Spleen (tissue), 11 donors: ENCODE measurements around the gene CHD9. TPM values are rescaled to one million over a fixed set of nuclear protein-coding genes. Genes with fewer than 3 reads are reported as not detected.

Experiments used
- DNase-seq: peaks from one replicate; pipeline ENCODE4 v3.0.0-alpha.2; 2020
- H3K27ac ChIP-seq, 8 donors: fragments of 200-600 bp; sonication (generic) in 7 of 8; 1 replicate in 4 of 8; 2 replicates in 4 of 8; pipeline versions ENCODE4 v1.5.0 to v1.8.0; 2016 to 2021; ENCODE audit warnings: inconsistent platforms in 4 of 8, mild to moderate bottlenecking in 4 of 8, moderate library complexity in 1 of 8
- H3K27me3 ChIP-seq, 7 donors: fragments of 200-600 bp; sonication (generic) in 6 of 7; replicated peaks in 1 of 7; 1 replicate in 4 of 7; 2 replicates in 3 of 7; pipeline versions ENCODE4 v1.5.0 to v1.8.0; 2016 to 2021; ENCODE audit warnings: inconsistent platforms in 3 of 7, mild to moderate bottlenecking in 1 of 7
- H3K36me3 ChIP-seq, 6 donors: fragments of 200-600 bp; sonication (generic) in 5 of 6; 1 replicate in 4 of 6; 2 replicates in 2 of 6; pipeline versions ENCODE4 v1.5.0 to v1.8.0; 2016 to 2021; ENCODE audit warnings: inconsistent platforms in 2 of 6
- H3K4me1 ChIP-seq, 6 donors: fragments of 200-600 bp; sonication (generic) in 5 of 6; 1 replicate in 3 of 6; 2 replicates in 3 of 6; pipeline versions ENCODE4 v1.5.0 to v1.8.0; 2016 to 2021; ENCODE audit warnings: inconsistent platforms in 3 of 6
- H3K4me3 ChIP-seq, 8 donors: fragments of 200-600 bp; sonication (generic) in 7 of 8; 1 replicate in 4 of 8; 2 replicates in 4 of 8; pipeline versions ENCODE4 v1.5.0 to v1.8.0; 2016 to 2021; ENCODE audit warnings: inconsistent platforms in 4 of 8, mild to moderate bottlenecking in 4 of 8, moderate library complexity in 2 of 8
- H3K9me3 ChIP-seq, 8 donors: fragments of 200-600 bp; sonication (generic) in 7 of 8; 1 replicate in 4 of 8; 2 replicates in 4 of 8; pipeline versions ENCODE4 v1.5.0 to v1.8.0; 2016 to 2021; ENCODE audit warnings: inconsistent platforms in 4 of 8
- POLR2A ChIP-seq, 3 donors: fragments of 450-650 bp; IDR thresholded peaks; one replicate each; pipeline ENCODE4 v1.5.1; 2017; ENCODE audit warnings: antibody characterized with exemption in 3 of 3, mild to moderate bottlenecking in 1 of 3
- POLR2AphosphoS5 ChIP-seq, 3 donors: sonication (generic); formaldehyde crosslinking; IDR thresholded peaks; one replicate each; pipeline ENCODE4 v1.5.1; 2017; ENCODE audit warnings: antibody characterized with exemption in 3 of 3
- WGBS, 5 donors: extraction: QIAGEN DNeasy Blood & Tissue Kit in 3 of 5; methylation state at CpG; one replicate each; pipeline versions ENCODE4 v1.1.5 to v1.1.7; 2013 to 2018; 5-methylcytosine and 5-hydroxymethylcytosine counted together
- intact Hi-C: fragments of 100-400 bp; cut with DNase I; formaldehyde crosslinking; loops from one replicate; pipeline ENCODE4 v1.15.0; 2023; ENCODE audit warnings: low total_unique reads
- polyA plus RNA-seq, 3 donors: library from polyadenylated mRNA; stranded (reverse); fragments of 200-250 nt; gene quantifications; one replicate each; pipeline ENCODE4 v1.2.1, GENCODE V29; 2013
- total RNA-seq, 7 donors: library from RNA; depleted of rRNA in 3 of 7; stranded (reverse); fragments of >200 nt in 3 of 7; fragmentation: NEBNext Ultra II Directional in 4 of 7; extraction: Animal tissue kit (Norgen Biotek cat#: 25700) in 4 of 7; gene quantifications; one replicate each; pipeline versions ENCODE4 v1.1.0 to v1.2.1, GENCODE V29; 2016 to 2021
- TF ChIP-seq, protein P1 (sequence below), 11 experiments: fragments of 200-600 bp in 7 of 11; fragments of 450-650 bp in 4 of 11; sonication (generic) in 4 of 11; IDR thresholded peaks in 8 of 11; conservative IDR thresholded peaks in 3 of 11; 1 replicate in 7 of 11; 2 replicates in 4 of 11; pipeline versions ENCODE4 v1.4.0 to v1.8.0; 2016 to 2021; ENCODE audit warnings: antibody characterized with exemption in 11 of 11, inconsistent platforms in 4 of 11, mild to moderate bottlenecking in 1 of 11
- donor health status: healthy with polysubstance abuse.
- donor health status: DM: no; HTN: no; CAD: no; lungs with moderate emphysema.
- donor health status: DM: no; HTN: no; CAD: no.
- donor health status: Bipolar disorder and iron deficiency.
- donor health status: healthy.
- donor health status: DM: no; HTN: no; CAD: no.
- donor health status: DM: yes; HTN: yes; CAD: no.

Gene CHD9
- total and polyA plus RNA-seq, 10 donors, result 16.7 to 93.3 (median 76.0) TPM

GRCh38 chr16:53357208-53357586 is 302.4 kb downstream of the CHD9 start:
- peaks cover 0 to 27% (median 0%) of the 10 kb centered on the region in 7 donors for H3K27me3 ChIP-seq
- no peak for DNase-seq
- TF ChIP-seq POLR2AphosphoS5 (IDR thresholded peaks at IDR 0.05), result no peak
- TF ChIP-seq, protein P1, sequence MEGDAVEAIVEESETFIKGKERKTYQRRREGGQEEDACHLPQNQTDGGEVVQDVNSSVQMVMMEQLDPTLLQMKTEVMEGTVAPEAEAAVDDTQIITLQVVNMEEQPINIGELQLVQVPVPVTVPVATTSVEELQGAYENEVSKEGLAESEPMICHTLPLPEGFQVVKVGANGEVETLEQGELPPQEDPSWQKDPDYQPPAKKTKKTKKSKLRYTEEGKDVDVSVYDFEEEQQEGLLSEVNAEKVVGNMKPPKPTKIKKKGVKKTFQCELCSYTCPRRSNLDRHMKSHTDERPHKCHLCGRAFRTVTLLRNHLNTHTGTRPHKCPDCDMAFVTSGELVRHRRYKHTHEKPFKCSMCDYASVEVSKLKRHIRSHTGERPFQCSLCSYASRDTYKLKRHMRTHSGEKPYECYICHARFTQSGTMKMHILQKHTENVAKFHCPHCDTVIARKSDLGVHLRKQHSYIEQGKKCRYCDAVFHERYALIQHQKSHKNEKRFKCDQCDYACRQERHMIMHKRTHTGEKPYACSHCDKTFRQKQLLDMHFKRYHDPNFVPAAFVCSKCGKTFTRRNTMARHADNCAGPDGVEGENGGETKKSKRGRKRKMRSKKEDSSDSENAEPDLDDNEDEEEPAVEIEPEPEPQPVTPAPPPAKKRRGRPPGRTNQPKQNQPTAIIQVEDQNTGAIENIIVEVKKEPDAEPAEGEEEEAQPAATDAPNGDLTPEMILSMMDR (IDR thresholded peaks at IDR 0.05 in 8 of 11, conservative IDR thresholded peaks at IDR 0.05 in 3 of 11), result no peak
- TF ChIP-seq POLR2A (IDR thresholded peaks at IDR 0.05), result no peak
- no peaks in the 10 kb centered on the region for H3K36me3 ChIP-seq
- no peaks in the 10 kb centered on the region for H3K9me3 ChIP-seq
- intact Hi-C loops, result no loop called here
- H3K27ac ChIP-seq, result no peak overlapping the region
- WGBS, 5 donors, result 67 to 92% (median 77%) methylated on average over 3 to 5 of the region's 5 CpGs
- no peaks in the 10 kb centered on the region for H3K4me1 ChIP-seq
- H3K4me3 ChIP-seq, result no peak overlapping the region

DNA sequence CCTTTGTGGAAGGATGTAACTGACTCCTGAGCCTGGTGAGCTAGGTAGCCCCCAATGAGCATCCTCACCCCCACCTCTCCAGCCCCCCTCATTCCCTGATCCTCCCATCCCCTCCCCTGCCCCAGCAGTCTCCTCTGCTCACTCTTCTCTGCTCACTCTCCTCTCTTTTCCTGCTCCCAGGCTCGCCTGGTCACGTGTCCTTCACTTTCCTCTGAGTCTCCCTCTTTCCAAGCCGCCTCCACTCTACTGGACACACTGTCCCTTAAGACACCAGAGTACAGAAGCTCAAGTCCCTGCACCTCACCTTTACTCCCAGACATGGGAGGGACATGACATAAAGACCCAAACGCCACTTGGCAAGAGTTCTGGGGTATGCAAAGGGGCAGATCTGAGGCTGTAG is 303.2 kb downstream of the CHD9 start:
- WGBS, 5 donors, result 70 to 85% (median 80%) methylated on average over 4 of the region's 4 CpGs
- H3K27me3 ChIP-seq, result peaks cover 0 to 27% (median 0%) of the 10 kb centered on the region in 7 donors
- H3K36me3 ChIP-seq, result no peaks in the 10 kb centered on the region
- no peak for DNase-seq
- H3K27ac ChIP-seq, result no peak overlapping the region
- no peaks in the 10 kb centered on the region for H3K9me3 ChIP-seq
- no peak overlapping the region for H3K4me3 ChIP-seq
- TF ChIP-seq POLR2AphosphoS5 (IDR thresholded peaks at IDR 0.05) (no peak), POLR2A (IDR thresholded peaks at IDR 0.05) (no peak)
- TF ChIP-seq, protein P1 (IDR thresholded peaks at IDR 0.05 in 8 of 11, conservative IDR thresholded peaks at IDR 0.05 in 3 of 11), result no peak
- no peaks in the 10 kb centered on the region for H3K4me1 ChIP-seq
- intact Hi-C loops, result no loop called here

DNA sequence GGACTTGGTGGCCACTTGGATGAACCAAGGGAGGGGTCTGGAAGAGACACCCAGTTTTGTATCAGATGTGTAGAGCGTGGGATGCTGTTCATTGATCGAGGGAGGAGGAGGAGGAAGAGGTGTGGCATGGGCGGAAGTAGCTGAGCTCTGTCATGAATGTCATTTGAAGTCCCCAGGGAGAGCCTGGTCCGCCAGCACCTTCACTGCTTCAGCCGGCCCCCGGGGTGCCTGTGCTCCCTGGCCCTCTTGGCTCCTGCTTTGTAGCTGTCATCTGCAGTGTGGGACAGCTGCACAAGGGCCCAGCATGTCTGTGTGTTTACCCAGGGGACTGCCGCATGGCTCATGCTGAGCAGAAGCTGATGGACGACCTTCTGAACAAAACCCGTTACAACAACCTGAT is 304.1 kb downstream of the CHD9 start:
- intact Hi-C loops, result no loop called here
- DNase-seq, result no peak
- Histone ChIP-seq H3K36me3 (no peaks in the 10 kb centered on the region), H3K4me3 (no peak overlapping the region), H3K4me1 (no peaks in the 10 kb centered on the region), H3K27me3 (peaks cover 0 to 27% (median 0%) of the 10 kb centered on the region in 7 donors), H3K9me3 (no peaks in the 10 kb centered on the region), H3K27ac (no peak overlapping the region)
- WGBS, 5 donors, result 62 to 82% (median 72%) methylated on average over 8 to 9 of the region's 9 CpGs
- TF ChIP-seq POLR2AphosphoS5 (IDR thresholded peaks at IDR 0.05) (no peak), POLR2A (IDR thresholded peaks at IDR 0.05) (no peak)
- TF ChIP-seq, protein P1 (IDR thresholded peaks at IDR 0.05 in 8 of 11, conservative IDR thresholded peaks at IDR 0.05 in 3 of 11), result no peak

GRCh38 chr16:53369921-53370320 is 315.1 kb downstream of the CHD9 start:
- Histone ChIP-seq H3K4me3 (peak overlapping the region in 2 of 8 donors; percentile 4 to 53), H3K4me1 (peaks cover 0 to 19% (median 6%) of the 10 kb centered on the region in 6 donors), H3K27ac (peak overlapping the region in 5 of 8 donors; percentile 44 to 88 (median 83)), H3K36me3 (no peaks in the 10 kb centered on the region), H3K9me3 (no peaks in the 10 kb centered on the region), H3K27me3 (peaks cover 2 to 45% (median 16%) of the 10 kb centered on the region in 7 donors)
- intact Hi-C loops, result no loop called here
- TF ChIP-seq, protein P1 (IDR thresholded peaks at IDR 0.05 in 8 of 11, conservative IDR thresholded peaks at IDR 0.05 in 3 of 11), result no peak
- WGBS, 5 donors, result 46 to 68% (median 60%) methylated on average over 1 of the region's 1 CpG
- no peak for DNase-seq
